SKM-1 (cell line): ENCODE results near the gene HIVEP3.

ENCODE experiments used
- DNase-seq: peaks from one replicate; lab custom pipeline; 2025; ENCODE audit not compliant: unreplicated experiment; lab: John Stamatoyannopoulos, UW

Gene HIVEP3

GRCh38 chr1:41791667-41792484, 126.8 kb downstream of the HIVEP3 start:
- peak; percentile 25 for DNase-seq

DNA sequence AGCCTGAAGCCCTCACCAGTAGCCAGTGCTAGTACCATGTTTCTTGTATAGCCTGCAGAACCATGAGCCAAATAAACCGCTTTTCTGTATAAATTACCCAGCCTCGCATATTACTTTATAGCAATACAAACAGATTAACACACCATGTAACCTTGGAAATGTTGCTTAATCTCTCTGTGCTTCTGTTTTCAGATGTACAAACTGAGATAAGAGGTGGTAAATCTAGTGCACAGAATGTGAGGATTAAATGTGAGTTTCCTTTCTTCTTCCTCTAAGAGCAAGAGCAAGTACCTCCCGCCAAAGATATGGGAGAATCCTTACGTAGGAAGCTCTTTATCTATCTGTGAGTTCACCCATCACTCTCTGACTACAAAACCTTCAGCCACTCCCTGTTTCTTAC, 128.4 kb downstream of the HIVEP3 start:
- DNase-seq: no peak

- DNase-seq: no peak
Observed at GRCh38 chr1:41789661-41790330, 128.9 kb downstream of the HIVEP3 start.

- DNase-seq: no peak
Observed at GRCh38 chr1:41788427-41788826, 130.3 kb downstream of the HIVEP3 start.

DNA sequence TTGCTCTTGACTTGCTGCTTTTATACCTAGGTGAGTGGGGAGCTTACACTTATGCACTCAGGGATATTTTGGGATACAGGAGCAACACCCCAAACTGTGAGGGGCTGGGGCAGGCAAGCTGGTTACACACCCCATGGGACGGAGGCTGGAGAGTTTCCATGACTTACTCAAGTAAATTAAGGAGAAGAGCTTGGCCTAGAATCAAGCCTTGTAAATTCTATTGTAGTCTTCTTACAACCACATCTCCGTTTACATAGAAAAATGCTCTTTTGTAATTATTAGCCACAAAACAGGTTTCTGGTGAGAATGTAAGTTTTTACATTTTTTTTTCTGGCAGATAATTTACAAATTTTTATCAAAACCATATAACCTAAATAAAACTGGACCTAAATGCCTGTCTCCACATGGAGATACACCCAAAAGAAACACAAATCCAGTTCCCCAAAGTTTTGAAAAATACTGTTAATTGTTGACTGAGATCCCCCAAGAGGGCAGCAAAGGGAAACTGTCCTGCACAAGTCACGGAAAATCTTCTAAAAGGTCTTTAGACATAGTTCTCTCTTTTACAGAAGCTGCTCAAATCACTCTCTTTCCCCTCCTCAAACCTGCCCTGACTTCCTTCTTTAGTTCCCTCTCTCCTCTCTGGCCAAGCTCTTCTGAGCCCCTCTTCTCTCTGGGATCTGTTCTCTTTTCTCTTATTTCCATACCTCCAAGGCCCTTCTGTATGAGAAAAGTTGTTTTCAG, 134.0 kb downstream of the HIVEP3 start:
- peak; percentile 36 for DNase-seq

GRCh38 chr1:41783189-41783639, 135.5 kb downstream of the HIVEP3 start:
- no peak for DNase-seq

DNA sequence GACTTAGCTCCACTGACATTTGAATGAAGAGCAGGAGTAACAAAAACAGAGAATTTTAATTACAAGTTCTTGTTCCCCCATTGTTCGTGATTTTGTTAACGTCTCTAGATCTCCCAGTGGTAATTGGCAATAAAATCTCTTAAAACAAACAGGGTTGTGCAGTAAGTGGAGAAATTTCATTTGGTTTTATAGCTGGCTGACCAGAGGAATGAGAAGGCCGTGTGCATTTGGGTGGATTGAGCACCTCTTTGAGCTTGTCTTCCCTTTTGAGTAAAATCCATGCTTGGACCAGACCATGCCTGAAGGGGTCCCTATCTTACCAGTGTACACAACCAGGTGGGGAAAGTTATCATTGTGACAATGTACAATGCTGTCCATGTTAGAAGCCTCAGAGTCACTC, 137.8 kb downstream of the HIVEP3 start:
- DNase-seq: no peak

DNA sequence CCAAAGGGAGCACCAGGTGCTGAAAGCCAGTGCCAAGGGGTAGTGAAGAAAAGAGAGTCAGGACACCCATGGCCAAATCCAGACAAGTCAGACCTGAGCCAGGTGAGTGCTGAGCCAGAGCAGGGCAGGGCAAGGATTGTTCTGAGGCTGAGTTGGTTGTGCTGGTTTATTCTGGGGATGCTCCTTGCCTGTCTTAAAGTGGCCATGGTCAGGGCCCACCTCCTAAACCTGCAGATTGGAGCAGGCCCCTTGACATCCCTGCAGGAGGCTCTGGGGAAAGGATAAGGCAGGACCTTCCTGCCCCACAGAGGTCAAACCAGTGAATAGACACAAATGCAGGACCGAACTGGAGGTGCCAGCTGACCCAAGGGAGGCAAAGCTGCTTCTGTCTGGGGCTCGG, 138.4 kb downstream of the HIVEP3 start:
- no peak for DNase-seq

- DNase-seq: no peak
Observed at GRCh38 chr1:41779360-41779759, 139.4 kb downstream of the HIVEP3 start.

DNA sequence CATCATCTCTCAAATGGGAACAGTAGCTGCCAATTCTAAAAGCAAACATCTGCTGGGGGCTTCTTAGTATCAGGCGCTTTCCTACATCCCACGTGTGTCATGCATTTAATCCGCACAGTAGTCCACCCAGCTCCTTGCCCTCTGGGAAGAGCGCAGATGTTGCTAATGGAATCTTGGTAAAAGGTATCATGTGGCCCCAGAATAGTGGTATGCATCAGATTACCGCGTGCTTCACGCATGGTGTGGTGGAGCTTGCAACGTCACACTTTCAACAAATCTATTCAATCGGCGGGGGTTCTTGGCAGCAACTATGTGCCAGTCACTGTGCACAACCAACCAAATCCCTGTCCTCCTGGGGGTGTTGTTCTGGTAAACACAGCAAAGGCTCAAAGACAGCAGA, 141.0 kb downstream of the HIVEP3 start:
- DNase-seq: no peak

GRCh38 chr1:41776891-41777441, 141.8 kb downstream of the HIVEP3 start:
- DNase-seq: no peak

DNA sequence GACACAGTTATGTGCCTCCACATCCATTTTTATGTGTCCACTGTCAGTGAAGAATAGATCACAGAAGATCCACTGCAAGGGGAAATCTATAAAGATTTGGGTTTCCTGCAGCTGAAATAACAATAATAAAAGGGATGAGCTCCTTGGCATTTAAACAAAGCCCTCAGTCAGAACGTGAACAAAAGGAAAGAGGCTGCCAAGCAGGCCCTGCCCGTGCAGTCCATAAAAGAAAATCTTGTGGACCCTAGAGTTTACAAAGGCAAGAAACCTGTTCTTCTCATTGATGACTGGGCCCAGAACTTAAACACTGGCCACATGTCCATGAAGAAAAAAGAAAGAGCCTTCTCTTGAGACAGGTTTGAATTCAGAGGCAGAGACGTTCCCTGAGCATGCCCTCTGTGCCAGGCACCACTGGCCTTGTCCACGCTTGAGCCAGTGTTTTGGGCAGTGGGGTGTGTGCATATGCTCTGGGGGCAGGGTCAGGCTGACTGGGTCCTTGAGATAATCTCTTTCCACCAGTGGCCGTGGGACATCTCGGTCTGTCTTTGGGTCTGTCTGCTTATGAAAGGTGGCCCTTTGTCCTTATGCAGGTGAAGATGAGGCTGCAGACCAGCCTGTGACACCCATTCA, 142.7 kb downstream of the HIVEP3 start:
- no peak for DNase-seq

DNA sequence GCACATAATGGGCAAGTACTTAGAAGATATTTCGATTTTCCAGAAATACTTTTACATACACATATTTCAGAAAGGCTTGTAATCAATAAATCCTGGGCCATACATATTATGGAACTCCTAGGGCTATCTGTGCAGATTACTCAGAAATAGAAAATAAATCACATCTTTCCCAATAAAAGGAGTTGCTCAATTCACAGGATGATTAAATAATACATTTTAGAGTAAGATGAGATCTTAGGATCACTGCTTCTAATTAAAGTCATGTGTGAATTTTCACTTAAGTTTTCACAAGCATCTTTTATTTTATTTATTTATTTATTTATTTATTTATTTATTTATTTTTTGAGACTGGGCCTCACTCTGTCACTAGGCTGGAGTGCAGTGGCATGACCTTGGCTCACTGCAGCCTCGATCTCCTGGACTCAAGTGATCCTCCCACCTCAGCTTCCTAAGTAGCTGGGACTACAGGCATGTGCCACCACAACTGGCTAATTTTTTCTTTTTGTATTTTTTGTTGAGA, 144.2 kb downstream of the HIVEP3 start:
- DNase-seq: no peak

DNA sequence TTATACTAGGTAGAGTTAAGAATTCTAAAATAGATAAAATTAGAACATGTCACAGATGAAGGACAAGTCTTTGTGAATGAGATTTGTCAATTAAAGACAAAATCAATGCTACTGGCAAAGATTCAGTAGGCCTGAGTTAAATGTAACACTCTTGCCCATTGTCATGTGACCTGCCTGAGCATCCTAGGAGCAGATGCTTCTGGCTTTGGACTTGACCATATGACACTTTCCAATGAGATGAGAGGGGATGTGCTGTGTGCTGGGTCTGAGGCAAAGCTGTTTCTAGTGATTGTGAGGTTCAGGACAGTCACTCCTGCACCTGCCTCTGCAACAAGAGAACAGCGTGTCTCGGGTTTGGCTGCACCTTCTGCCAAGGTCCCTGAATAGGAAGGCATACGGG, 144.9 kb downstream of the HIVEP3 start:
- no peak for DNase-seq

- DNase-seq: no peak
Observed at GRCh38 chr1:41773144-41773591, 145.6 kb downstream of the HIVEP3 start.

DNA sequence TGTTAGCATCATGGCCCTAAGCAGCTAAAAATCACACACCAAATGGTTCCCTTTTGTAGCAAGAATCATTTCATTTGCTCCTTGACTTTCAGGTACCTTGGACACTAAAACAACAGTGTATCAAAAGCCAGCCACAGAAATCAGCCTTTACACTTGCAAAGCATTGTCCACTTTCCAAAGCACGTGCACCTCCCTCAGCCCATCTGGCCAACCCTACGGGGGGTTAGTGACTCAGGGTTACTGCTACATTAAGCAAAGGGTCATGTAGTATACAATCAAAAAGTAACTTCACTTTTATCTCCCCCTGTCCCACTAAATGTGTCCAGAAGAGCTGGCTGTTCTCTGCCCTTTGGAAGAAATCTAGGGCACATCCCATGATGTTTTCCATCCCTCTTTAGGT, 149.7 kb downstream of the HIVEP3 start:
- DNase-seq: no peak

GRCh38 chr1:41768583-41768982, 150.1 kb downstream of the HIVEP3 start:
- DNase-seq: peak; percentile 93

- DNase-seq: no peak
Observed at GRCh38 chr1:41767534-41768525, 150.9 kb downstream of the HIVEP3 start.

- no peak for DNase-seq
Observed at GRCh38 chr1:41766546-41766945, 152.2 kb downstream of the HIVEP3 start.
